ENCODE results near the gene COG4.

The COG4 gene

GRCh38 chr16:70561623-70562022 is 38.3 kb upstream of the COG4 start:
- Histone ChIP-seq H3K9me3 (ENCODE audit: control insufficient read depth, low read length) (no peaks in the 10 kb centered on the region), H3K9ac (no peak overlapping the region), H3K4me2 (ENCODE audit: low read length) (no peak overlapping the region), H3K4me1 (no peaks in the 10 kb centered on the region), H3K27ac (no peak overlapping the region), H2AFZ (no peak overlapping the region), H3K36me3 (ENCODE audit: control insufficient read depth, insufficient read depth, low read length) (no peaks in the 10 kb centered on the region), H3K79me2 (no peaks in the 10 kb centered on the region), H3K27me3 (ENCODE audit: control insufficient read depth, insufficient read depth, low read length) (no peaks in the 10 kb centered on the region), H3K4me3 (ENCODE audit: low read depth, low read length) (no peak overlapping the region)
- no peak for TF ChIP-seq CTCF (IDR thresholded peaks at IDR 0.05)

- H3K4me2 ChIP-seq (ENCODE audit: low read length) = no peak overlapping the region
- no peaks in the 10 kb centered on the region for H3K9me3 ChIP-seq (ENCODE audit: control insufficient read depth, low read length)
- no peak for TF ChIP-seq CTCF (IDR thresholded peaks at IDR 0.05)
- H3K79me2 ChIP-seq = no peaks in the 10 kb centered on the region
- H3K9ac ChIP-seq = no peak overlapping the region
- H3K4me3 ChIP-seq (ENCODE audit: low read depth, low read length) = no peak overlapping the region
- no peaks in the 10 kb centered on the region for H3K4me1 ChIP-seq
- H3K36me3 ChIP-seq (ENCODE audit: control insufficient read depth, insufficient read depth, low read length) = no peaks in the 10 kb centered on the region
- H3K27me3 ChIP-seq (ENCODE audit: control insufficient read depth, insufficient read depth, low read length) = no peaks in the 10 kb centered on the region
- no peak overlapping the region for H3K27ac ChIP-seq
- H2AFZ ChIP-seq = no peak overlapping the region
Observed at GRCh38 chr16:70556063-70556462, 32.7 kb upstream of the COG4 start.

GRCh38 chr16:70553645-70554044 is 30.3 kb upstream of the COG4 start:
- H3K4me3 ChIP-seq (ENCODE audit: low read depth, low read length) = no peak overlapping the region
- H3K9me3 ChIP-seq (ENCODE audit: control insufficient read depth, low read length) = no peaks in the 10 kb centered on the region
- peaks cover 13% of the 10 kb centered on the region for H3K79me2 ChIP-seq
- no peaks in the 10 kb centered on the region for H3K36me3 ChIP-seq (ENCODE audit: control insufficient read depth, insufficient read depth, low read length)
- no peak overlapping the region for H2AFZ ChIP-seq
- no peak overlapping the region for H3K27ac ChIP-seq
- TF ChIP-seq CTCF (IDR thresholded peaks at IDR 0.05) = no peak
- H3K9ac ChIP-seq = no peak overlapping the region
- no peaks in the 10 kb centered on the region for H3K4me1 ChIP-seq
- no peak overlapping the region for H3K4me2 ChIP-seq (ENCODE audit: low read length)
- H3K27me3 ChIP-seq (ENCODE audit: control insufficient read depth, insufficient read depth, low read length) = no peaks in the 10 kb centered on the region

- Histone ChIP-seq H3K36me3 (ENCODE audit: control insufficient read depth, insufficient read depth, low read length) (no peaks in the 10 kb centered on the region), H3K9me3 (ENCODE audit: control insufficient read depth, low read length) (no peaks in the 10 kb centered on the region), H3K4me3 (ENCODE audit: low read depth, low read length) (no peak overlapping the region), H3K9ac (no peak overlapping the region), H3K79me2 (peaks cover 20% of the 10 kb centered on the region), H3K27me3 (ENCODE audit: control insufficient read depth, insufficient read depth, low read length) (no peaks in the 10 kb centered on the region), H3K27ac (no peak overlapping the region), H3K4me1 (no peaks in the 10 kb centered on the region), H3K4me2 (ENCODE audit: low read length) (no peak overlapping the region), H2AFZ (no peak overlapping the region)
- TF ChIP-seq CTCF (IDR thresholded peaks at IDR 0.05) = no peak
Observed at GRCh38 chr16:70552675-70553074, 29.3 kb upstream of the COG4 start.

GRCh38 chr16:70551788-70552187 is 28.4 kb upstream of the COG4 start:
- no peaks in the 10 kb centered on the region for H3K9me3 ChIP-seq (ENCODE audit: control insufficient read depth, low read length)
- H3K9ac ChIP-seq = no peak overlapping the region
- H3K4me2 ChIP-seq (ENCODE audit: low read length) = no peak overlapping the region
- H3K27ac ChIP-seq = no peak overlapping the region
- no peaks in the 10 kb centered on the region for H3K4me1 ChIP-seq
- H3K36me3 ChIP-seq (ENCODE audit: control insufficient read depth, insufficient read depth, low read length) = no peaks in the 10 kb centered on the region
- H3K27me3 ChIP-seq (ENCODE audit: control insufficient read depth, insufficient read depth, low read length) = no peaks in the 10 kb centered on the region
- H2AFZ ChIP-seq = no peak overlapping the region
- H3K4me3 ChIP-seq (ENCODE audit: low read depth, low read length) = no peak overlapping the region
- TF ChIP-seq CTCF (IDR thresholded peaks at IDR 0.05) = no peak
- peaks cover 24% of the 10 kb centered on the region for H3K79me2 ChIP-seq
